Measurements from ENCODE around the gene USPL1.
"Not testable (repeated sequence)": the region's sequence is repeated elsewhere in the genome, so short reads cannot be mapped to it uniquely, and the experiment has no call there.

The USPL1 gene

GRCh38 chr13:30622551-30622950, 4.8 kb downstream of the USPL1 start:
- no peak for DNase-seq (ENCODE audit: insufficient read length, low spot score)
- no peak for FAIRE-seq
- TF ChIP-seq POLR2A (IDR thresholded peaks at IDR 0.05; ENCODE audit: low read depth, low read length) = no peak
- TF ChIP-seq POU2F2 (IDR thresholded peaks at IDR 0.05; ENCODE audit: low read depth, low read length) = no peak
- no peak for TF ChIP-seq TAF1 (IDR thresholded peaks at IDR 0.05; ENCODE audit: low read depth, low read length)
- TF ChIP-seq SPI1 (IDR thresholded peaks at IDR 0.05; ENCODE audit: low read depth, low read length) = no peak
- no peak for TF ChIP-seq PAX5 (IDR thresholded peaks at IDR 0.05; ENCODE audit: insufficient read depth, low read length, severe bottlenecking)
- no peak for TF ChIP-seq POLR2AphosphoS5 (IDR thresholded peaks at IDR 0.05; ENCODE audit: low read depth, low read length)

- no peak for FAIRE-seq
- TF ChIP-seq POLR2AphosphoS5 (IDR thresholded peaks at IDR 0.05; ENCODE audit: low read depth, low read length) (no peak), PAX5 (IDR thresholded peaks at IDR 0.05; ENCODE audit: insufficient read depth, low read length, severe bottlenecking) (no peak), SPI1 (IDR thresholded peaks at IDR 0.05; ENCODE audit: low read depth, low read length) (no peak), TAF1 (IDR thresholded peaks at IDR 0.05; ENCODE audit: low read depth, low read length) (no peak), POU2F2 (IDR thresholded peaks at IDR 0.05; ENCODE audit: low read depth, low read length) (no peak), POLR2A (IDR thresholded peaks at IDR 0.05; ENCODE audit: low read depth, low read length) (no peak)
- no peak for DNase-seq (ENCODE audit: insufficient read length, low spot score)
Measured at GRCh38 chr13:30623392-30623791, 5.7 kb downstream of the USPL1 start.

GRCh38 chr13:30624630-30625029, 6.9 kb downstream of the USPL1 start:
- DNase-seq (ENCODE audit: insufficient read length, low spot score) (no peak), FAIRE-seq (no peak)
- no peak for TF ChIP-seq SPI1 (IDR thresholded peaks at IDR 0.05; ENCODE audit: low read depth, low read length)
- no peak for TF ChIP-seq POLR2AphosphoS5 (IDR thresholded peaks at IDR 0.05; ENCODE audit: low read depth, low read length)
- no peak for TF ChIP-seq POLR2A (IDR thresholded peaks at IDR 0.05; ENCODE audit: low read depth, low read length)
- no peak for TF ChIP-seq TAF1 (IDR thresholded peaks at IDR 0.05; ENCODE audit: low read depth, low read length)
- no peak for TF ChIP-seq PAX5 (IDR thresholded peaks at IDR 0.05; ENCODE audit: insufficient read depth, low read length, severe bottlenecking)
- no peak for TF ChIP-seq POU2F2 (IDR thresholded peaks at IDR 0.05; ENCODE audit: low read depth, low read length)

- TF ChIP-seq POLR2A (IDR thresholded peaks at IDR 0.05; ENCODE audit: low read depth, low read length) = no peak
- no peak for TF ChIP-seq TAF1 (IDR thresholded peaks at IDR 0.05; ENCODE audit: low read depth, low read length)
- no peak for TF ChIP-seq POLR2AphosphoS5 (IDR thresholded peaks at IDR 0.05; ENCODE audit: low read depth, low read length)
- no peak for TF ChIP-seq POU2F2 (IDR thresholded peaks at IDR 0.05; ENCODE audit: low read depth, low read length)
- no peak for TF ChIP-seq SPI1 (IDR thresholded peaks at IDR 0.05; ENCODE audit: low read depth, low read length)
- no peak for TF ChIP-seq PAX5 (IDR thresholded peaks at IDR 0.05; ENCODE audit: insufficient read depth, low read length, severe bottlenecking)
- DNase-seq (ENCODE audit: insufficient read length, low spot score) (no peak), FAIRE-seq (peak; percentile 51)
Measured at GRCh38 chr13:30629527-30629926, 11.8 kb downstream of the USPL1 start.

- FAIRE-seq (no peak), DNase-seq (ENCODE audit: insufficient read length, low spot score) (no peak)
- no peak for TF ChIP-seq POU2F2 (IDR thresholded peaks at IDR 0.05; ENCODE audit: low read depth, low read length)
- no peak for TF ChIP-seq POLR2AphosphoS5 (IDR thresholded peaks at IDR 0.05; ENCODE audit: low read depth, low read length)
- no peak for TF ChIP-seq POLR2A (IDR thresholded peaks at IDR 0.05; ENCODE audit: low read depth, low read length)
- TF ChIP-seq PAX5 (IDR thresholded peaks at IDR 0.05; ENCODE audit: insufficient read depth, low read length, severe bottlenecking) = no peak
- TF ChIP-seq SPI1 (IDR thresholded peaks at IDR 0.05; ENCODE audit: low read depth, low read length) = no peak
- no peak for TF ChIP-seq TAF1 (IDR thresholded peaks at IDR 0.05; ENCODE audit: low read depth, low read length)
Measured at GRCh38 chr13:30633861-30634260, 16.1 kb downstream of the USPL1 start.

- DNase-seq (ENCODE audit: insufficient read length, low spot score) (no peak), FAIRE-seq (no peak)
- no peak for TF ChIP-seq POLR2AphosphoS5 (IDR thresholded peaks at IDR 0.05; ENCODE audit: low read depth, low read length)
- no peak for TF ChIP-seq POLR2A (IDR thresholded peaks at IDR 0.05; ENCODE audit: low read depth, low read length)
Measured at GRCh38 chr13:30634838-30635237, 17.1 kb downstream of the USPL1 start.

GRCh38 chr13:30638301-30638700, 20.6 kb downstream of the USPL1 start:
- TF ChIP-seq SPI1 (IDR thresholded peaks at IDR 0.05; ENCODE audit: low read depth, low read length) = no peak
- TF ChIP-seq PAX5 (IDR thresholded peaks at IDR 0.05; ENCODE audit: insufficient read depth, low read length, severe bottlenecking) = no peak
- no peak for TF ChIP-seq POLR2A (IDR thresholded peaks at IDR 0.05; ENCODE audit: low read depth, low read length)
- TF ChIP-seq TAF1 (IDR thresholded peaks at IDR 0.05; ENCODE audit: low read depth, low read length) = no peak
- no peak for TF ChIP-seq POU2F2 (IDR thresholded peaks at IDR 0.05; ENCODE audit: low read depth, low read length)
- TF ChIP-seq POLR2AphosphoS5 (IDR thresholded peaks at IDR 0.05; ENCODE audit: low read depth, low read length) = no peak
- FAIRE-seq (no peak), DNase-seq (ENCODE audit: insufficient read length, low spot score) (no peak)

- FAIRE-seq = no peak
- DNase-seq (ENCODE audit: insufficient read length, low spot score) = no peak
- no peak for TF ChIP-seq POU2F2 (IDR thresholded peaks at IDR 0.05; ENCODE audit: low read depth, low read length)
Measured at GRCh38 chr13:30639671-30640070, 22.0 kb downstream of the USPL1 start.

GRCh38 chr13:30641173-30641572, 23.5 kb downstream of the USPL1 start:
- DNase-seq (ENCODE audit: insufficient read length, low spot score) = not testable (repeated sequence)
- FAIRE-seq = peak; percentile 64

GRCh38 chr13:30645629-30646028, 27.9 kb downstream of the USPL1 start:
- DNase-seq (ENCODE audit: insufficient read length, low spot score) = no peak
- FAIRE-seq = peak; percentile 33
- TF ChIP-seq POLR2A (IDR thresholded peaks at IDR 0.05; ENCODE audit: low read depth, low read length) = no peak
- TF ChIP-seq TAF1 (IDR thresholded peaks at IDR 0.05; ENCODE audit: low read depth, low read length) = no peak
- no peak for TF ChIP-seq SPI1 (IDR thresholded peaks at IDR 0.05; ENCODE audit: low read depth, low read length)
- TF ChIP-seq PAX5 (IDR thresholded peaks at IDR 0.05; ENCODE audit: insufficient read depth, low read length, severe bottlenecking) = no peak
- TF ChIP-seq POU2F2 (IDR thresholded peaks at IDR 0.05; ENCODE audit: low read depth, low read length) = no peak
- no peak for TF ChIP-seq POLR2AphosphoS5 (IDR thresholded peaks at IDR 0.05; ENCODE audit: low read depth, low read length)

- FAIRE-seq = peak; percentile 28
Measured at GRCh38 chr13:30647420-30647819, 29.7 kb downstream of the USPL1 start.

More at GRCh38 chr13:30647420-30647819, 29.7 kb downstream of the USPL1 start:
- TF ChIP-seq SPI1 (IDR thresholded peaks at IDR 0.05; ENCODE audit: low read depth, low read length) (no peak), POU2F2 (IDR thresholded peaks at IDR 0.05; ENCODE audit: low read depth, low read length) (no peak), PAX5 (IDR thresholded peaks at IDR 0.05; ENCODE audit: insufficient read depth, low read length, severe bottlenecking) (no peak), TAF1 (IDR thresholded peaks at IDR 0.05; ENCODE audit: low read depth, low read length) (no peak), POLR2A (IDR thresholded peaks at IDR 0.05; ENCODE audit: low read depth, low read length) (no peak), POLR2AphosphoS5 (IDR thresholded peaks at IDR 0.05; ENCODE audit: low read depth, low read length) (no peak)
- DNase-seq (ENCODE audit: insufficient read length, low spot score) = no peak
